Mesendoderm (in vitro differentiated cells): ENCODE measurements around the gene GJB6.

Experiments
- DNase-seq: peaks from one replicate; pipeline ENCODE4 v3.0.0; 2013
- H2AK5ac ChIP-seq: 2 replicates; pipeline ENCODE4 v1.6.1; 2013; ENCODE audit warnings: low read length, inconsistent platforms
- H2BK120ac ChIP-seq: 2 replicates; pipeline ENCODE4 v1.6.1; 2013; ENCODE audit warnings: low read depth, mild to moderate bottlenecking, low read length, moderate library complexity, mixed read lengths
- H2BK15ac ChIP-seq: replicated peaks from 2 replicates; pipeline ENCODE4 v1.6.1; 2013; ENCODE audit warnings: low read depth, mild to moderate bottlenecking, moderate library complexity
- H2BK5ac ChIP-seq: 2 replicates; pipeline ENCODE4 v1.6.1; 2013; ENCODE audit warnings: low read length, inconsistent platforms
- H3K18ac ChIP-seq: 2 replicates; pipeline ENCODE4 v1.6.1; 2013; ENCODE audit warnings: mild to moderate bottlenecking, low read length, mixed read lengths
- H3K23ac ChIP-seq: one replicate; pipeline ENCODE4 v1.6.1; 2013; ENCODE audit warnings: low read length
- H3K27ac ChIP-seq: 2 replicates; pipeline ENCODE4 v1.5.1; 2013; ENCODE audit warnings: low read depth, mild to moderate bottlenecking, inconsistent platforms, low read length, moderate library complexity
- H3K27me3 ChIP-seq: 2 replicates; pipeline ENCODE4 v1.6.1; 2013; ENCODE audit warnings: low read length, control low read depth, mild to moderate bottlenecking, inconsistent platforms; ENCODE audit not compliant: insufficient read depth, poor library complexity
- H3K36me3 ChIP-seq: 2 replicates; pipeline ENCODE4 v1.6.1; 2013; ENCODE audit warnings: low read length, inconsistent platforms; ENCODE audit not compliant: control insufficient read depth, insufficient read depth
- H3K4ac ChIP-seq: one replicate; pipeline ENCODE4 v1.6.1; 2013; ENCODE audit warnings: low read depth, mild to moderate bottlenecking, low read length, moderate library complexity
- H3K4me1 ChIP-seq: 2 replicates; pipeline ENCODE4 v1.6.1; 2013; ENCODE audit warnings: low read depth, low read length, inconsistent platforms; ENCODE audit not compliant: control insufficient read depth
- H3K4me2 ChIP-seq: 2 replicates; pipeline ENCODE4 v1.6.1; 2013; ENCODE audit warnings: low read length
- H3K4me3 ChIP-seq: 2 replicates; pipeline ENCODE4 v1.5.1; 2013; ENCODE audit warnings: mild to moderate bottlenecking, low read length
- H3K56ac ChIP-seq: one replicate; pipeline ENCODE4 v1.6.1; 2013; ENCODE audit warnings: low read length
- H3K79me1 ChIP-seq: 2 replicates; pipeline ENCODE4 v1.6.1; 2013; ENCODE audit warnings: low read length, inconsistent platforms
- H3K79me2 ChIP-seq: 2 replicates; pipeline ENCODE4 v1.6.1; 2013; ENCODE audit warnings: mild to moderate bottlenecking, low read length; ENCODE audit not compliant: control insufficient read depth, insufficient read depth
- H3K9ac ChIP-seq: 2 replicates; pipeline ENCODE4 v1.6.1; 2013; ENCODE audit warnings: low read length, inconsistent platforms
- H4K5ac ChIP-seq: one replicate; pipeline ENCODE4 v1.6.1; 2013; ENCODE audit warnings: low read length
- H4K8ac ChIP-seq: one replicate; pipeline ENCODE4 v1.6.1; 2013; ENCODE audit warnings: low read depth, mild to moderate bottlenecking, control low read depth, low read length, moderate library complexity
- WGBS: extraction: QIAGEN DNeasy Blood & Tissue Kit; methylation state at CpG from one replicate; pipeline ENCODE4 v1.1.7; 2013; ENCODE audit warnings: low lambda C conversion rate, missing lambda C conversion rate; ENCODE audit not compliant: insufficient coverage; ENCODE audit errors: extremely low coverage; 5-methylcytosine and 5-hydroxymethylcytosine counted together

The GJB6 gene

GRCh38 chr13:20239748-20240147 lies 7.6 kb upstream of the GJB6 start:
- no peak for DNase-seq
- Histone ChIP-seq H3K79me1 (no peaks in the 10 kb centered on the region), H3K79me2 (no peaks in the 10 kb centered on the region), H3K4me1 (no peaks in the 10 kb centered on the region), H3K9ac (no peak overlapping the region), H3K4me3 (no peak overlapping the region), H2AK5ac (no peak overlapping the region), H4K5ac (no peak overlapping the region), H2BK120ac (no peak overlapping the region), H3K27me3 (no peaks in the 10 kb centered on the region), H2BK15ac (no peak overlapping the region), H3K27ac (no peak overlapping the region), H3K4me2 (no peak overlapping the region), H3K18ac (no peak overlapping the region), H4K8ac (no peak overlapping the region), H3K4ac (no peak overlapping the region), H3K56ac (no peak overlapping the region), H2BK5ac (no peak overlapping the region), H3K36me3 (no peaks in the 10 kb centered on the region), H3K23ac (no peak overlapping the region)
- WGBS: no CpG with 5 or more reads among the region's 6 CpGs

GRCh38 chr13:20232556-20233277 lies 598 bp upstream of the GJB6 start:
- Histone ChIP-seq H3K18ac (no peak overlapping the region), H3K27ac (no peak overlapping the region), H3K9ac (no peak overlapping the region), H2BK15ac (no peak overlapping the region), H3K56ac (no peak overlapping the region), H3K4me3 (no peak overlapping the region), H2BK120ac (no peak overlapping the region), H4K8ac (no peak overlapping the region), H3K79me1 (no peaks in the 10 kb centered on the region), H3K4me2 (no peak overlapping the region), H3K79me2 (no peaks in the 10 kb centered on the region), H4K5ac (no peak overlapping the region), H2AK5ac (no peak overlapping the region), H2BK5ac (no peak overlapping the region), H3K36me3 (no peaks in the 10 kb centered on the region), H3K4me1 (peaks cover 3% of the 10 kb centered on the region), H3K23ac (no peak overlapping the region), H3K4ac (no peak overlapping the region), H3K27me3 (peaks cover 33% of the 10 kb centered on the region)
- no CpG with 5 or more reads among the region's 25 CpGs for WGBS
- DNase-seq: no peak

- Histone ChIP-seq H3K79me1 (no peaks in the 10 kb centered on the region), H3K4me2 (peak overlapping the region; percentile 34), H3K4ac (no peak overlapping the region), H3K27ac (no peak overlapping the region), H2BK15ac (no peak overlapping the region), H3K36me3 (no peaks in the 10 kb centered on the region), H3K4me1 (peaks cover 3% of the 10 kb centered on the region), H2BK5ac (no peak overlapping the region), H3K79me2 (no peaks in the 10 kb centered on the region), H4K5ac (no peak overlapping the region), H4K8ac (no peak overlapping the region), H3K27me3 (peaks cover 33% of the 10 kb centered on the region), H3K23ac (no peak overlapping the region), H3K56ac (no peak overlapping the region), H3K4me3 (no peak overlapping the region), H2AK5ac (no peak overlapping the region), H3K9ac (no peak overlapping the region), H3K18ac (no peak overlapping the region), H2BK120ac (no peak overlapping the region)
- no CpG with 5 or more reads among the region's 30 CpGs for WGBS
- DNase-seq: peak; percentile 17
These were observed 943 bp downstream of the GJB6 start for GRCh38 chr13:20230913-20231838.

- no peak overlapping the region for H3K4ac ChIP-seq
- peaks cover 24% of the 10 kb centered on the region for H3K27me3 ChIP-seq
- no peak overlapping the region for H2BK5ac ChIP-seq
- H2AK5ac ChIP-seq: no peak overlapping the region
- no peak overlapping the region for H3K4me3 ChIP-seq
- H4K5ac ChIP-seq: no peak overlapping the region
- H3K18ac ChIP-seq: no peak overlapping the region
- H3K23ac ChIP-seq: no peak overlapping the region
- H3K36me3 ChIP-seq: no peaks in the 10 kb centered on the region
- peaks cover 3% of the 10 kb centered on the region for H3K4me1 ChIP-seq
- H2BK15ac ChIP-seq: no peak overlapping the region
- no peak for DNase-seq
- H3K79me1 ChIP-seq: no peaks in the 10 kb centered on the region
- no peak overlapping the region for H3K27ac ChIP-seq
- H3K79me2 ChIP-seq: no peaks in the 10 kb centered on the region
- no peak overlapping the region for H3K56ac ChIP-seq
- no CpG with 5 or more reads among the region's 6 CpGs for WGBS
- H2BK120ac ChIP-seq: no peak overlapping the region
- H3K4me2 ChIP-seq: no peak overlapping the region
- H4K8ac ChIP-seq: no peak overlapping the region
- H3K9ac ChIP-seq: no peak overlapping the region
These were observed 4.4 kb downstream of the GJB6 start for GRCh38 chr13:20227730-20228129.

GRCh38 chr13:20227288-20227687 lies 4.8 kb downstream of the GJB6 start:
- no peak overlapping the region for H2AK5ac ChIP-seq
- H3K9ac ChIP-seq: no peak overlapping the region
- no peak for DNase-seq
- no peak overlapping the region for H3K56ac ChIP-seq
- peaks cover 20% of the 10 kb centered on the region for H3K27me3 ChIP-seq
- no peak overlapping the region for H3K23ac ChIP-seq
- no peak overlapping the region for H2BK5ac ChIP-seq
- no peak overlapping the region for H2BK120ac ChIP-seq
- no peak overlapping the region for H3K4me3 ChIP-seq
- H2BK15ac ChIP-seq: no peak overlapping the region
- no peaks in the 10 kb centered on the region for H3K79me1 ChIP-seq
- H4K8ac ChIP-seq: no peak overlapping the region
- no CpG with 5 or more reads among the region's 8 CpGs for WGBS
- peaks cover 3% of the 10 kb centered on the region for H3K4me1 ChIP-seq
- H3K18ac ChIP-seq: no peak overlapping the region
- no peak overlapping the region for H4K5ac ChIP-seq
- H3K36me3 ChIP-seq: no peaks in the 10 kb centered on the region
- H3K4me2 ChIP-seq: no peak overlapping the region
- H3K27ac ChIP-seq: no peak overlapping the region
- no peaks in the 10 kb centered on the region for H3K79me2 ChIP-seq
- H3K4ac ChIP-seq: no peak overlapping the region
